DND-41 (cell line): ENCODE measurements around the gene CCNY.

Experiments
- CTCF ChIP-seq: IDR thresholded peaks from 2 replicates; pipeline ENCODE4 v1.5.1; 2012; ENCODE audit warnings: borderline replicate concordance, low read length, moderate library complexity, mild to moderate bottlenecking; ENCODE audit not compliant: poor library complexity, severe bottlenecking; ENCODE audit errors: extremely low read depth
- EZH2 ChIP-seq: IDR thresholded peaks from 3 replicates; pipeline ENCODE4 v1.6.1; 2012; ENCODE audit warnings: borderline replicate concordance, low read depth, mild to moderate bottlenecking, moderate library complexity, low read length, inconsistent platforms; ENCODE audit not compliant: severe bottlenecking

GRCh38 chr10:35390843-35391152 lies 54.5 kb downstream of the CCNY start:
- no peak for TF ChIP-seq CTCF
- no peak for TF ChIP-seq EZH2
